Fibroblast of the aortic adventitia (primary cell): Measurements from ENCODE around the gene PTGIS. TPM values are rescaled to one million over a fixed set of nuclear protein-coding genes. Genes with fewer than 3 reads are reported as not detected.

Experiments used
- DNase-seq: peaks from one replicate; pipeline ENCODE4 v3.0.0-alpha.2; 2010; ENCODE audit warnings: low read depth
- H3K4me3 ChIP-seq: 2 replicates; pipeline ENCODE4 v1.5.1; 2011; ENCODE audit warnings: low read depth, mild to moderate bottlenecking, control low read depth, low read length, moderate library complexity
- CTCF ChIP-seq: IDR thresholded peaks from 2 replicates; pipeline ENCODE4 v1.5.1; 2011; ENCODE audit warnings: mild to moderate bottlenecking, low read length, control low read depth, inconsistent platforms; ENCODE audit not compliant: insufficient read depth
- total RNA-seq: library from RNA; depleted of rRNA; stranded (reverse); fragments of >200 nt; gene quantifications from 2 replicates; pipeline ENCODE4 v1.2.3, GENCODE V29; 2012; ENCODE audit warnings: low replicate concordance

Gene PTGIS
- total RNA-seq, 1 donor = 1,011 TPM

- no peak for TF ChIP-seq CTCF
Measured at GRCh38 chr20:49456646-49457045, 111.3 kb downstream of the PTGIS start.

GRCh38 chr20:49455691-49456090, 112.2 kb downstream of the PTGIS start:
- no peak for DNase-seq
- TF ChIP-seq CTCF = no peak

More at GRCh38 chr20:49456646-49457045, 111.3 kb downstream of the PTGIS start:
- DNase-seq = no peak
- no peak overlapping the region for H3K4me3 ChIP-seq

More at GRCh38 chr20:49455691-49456090, 112.2 kb downstream of the PTGIS start:
- no peak overlapping the region for H3K4me3 ChIP-seq

Other genes with a start within 250 kb of the PTGIS start
- 0.27 and 0.41 TPM in 2 replicates for gene KCNB1, start 85.5 kb downstream of the PTGIS start, total RNA-seq
- gene B4GALT5, start 145.7 kb upstream of the PTGIS start, total RNA-seq = 23.4 and 33.0 TPM in 2 replicates
- gene SLC9A8, start 244.7 kb upstream of the PTGIS start, total RNA-seq = 2.9 and 10.5 TPM in 2 replicates